ENCODE measurements around the gene PCSK7.

The PCSK7 gene

GRCh38 chr11:117175104-117175503 lies 56.8 kb downstream of the PCSK7 start:
- TF ChIP-seq CTCF (IDR thresholded peaks at IDR 0.05; ENCODE audit: insufficient read depth, low read depth, low read length, missing control alignments): no peak
- no peak for DNase-seq (ENCODE audit: low read depth)
- no peak overlapping the region for H3K4me3 ChIP-seq (ENCODE audit: low read depth, low read length)

GRCh38 chr11:117172724-117173421 lies 59.0 kb downstream of the PCSK7 start:
- no peak overlapping the region for H3K4me3 ChIP-seq (ENCODE audit: low read depth, low read length)
- no peak for TF ChIP-seq CTCF (IDR thresholded peaks at IDR 0.05; ENCODE audit: insufficient read depth, low read depth, low read length, missing control alignments)
- DNase-seq (ENCODE audit: low read depth): no peak

- DNase-seq (ENCODE audit: low read depth): no peak
- no peak for TF ChIP-seq CTCF (IDR thresholded peaks at IDR 0.05; ENCODE audit: insufficient read depth, low read depth, low read length, missing control alignments)
- H3K4me3 ChIP-seq (ENCODE audit: low read depth, low read length): no peak overlapping the region
Measured at GRCh38 chr11:117171404-117172061, 60.3 kb downstream of the PCSK7 start.

- no peak for TF ChIP-seq CTCF (IDR thresholded peaks at IDR 0.05; ENCODE audit: insufficient read depth, low read depth, low read length, missing control alignments)
- no peak overlapping the region for H3K4me3 ChIP-seq (ENCODE audit: low read depth, low read length)
- DNase-seq (ENCODE audit: low read depth): no peak
Measured at GRCh38 chr11:117171007-117171403, 60.9 kb downstream of the PCSK7 start.

GRCh38 chr11:117170210-117170609 lies 61.7 kb downstream of the PCSK7 start:
- TF ChIP-seq CTCF (IDR thresholded peaks at IDR 0.05; ENCODE audit: insufficient read depth, low read depth, low read length, missing control alignments): no peak
- no peak overlapping the region for H3K4me3 ChIP-seq (ENCODE audit: low read depth, low read length)
- no peak for DNase-seq (ENCODE audit: low read depth)

GRCh38 chr11:117169736-117170135 lies 62.1 kb downstream of the PCSK7 start:
- H3K4me3 ChIP-seq (ENCODE audit: low read depth, low read length): no peak overlapping the region
- DNase-seq (ENCODE audit: low read depth): no peak
- no peak for TF ChIP-seq CTCF (IDR thresholded peaks at IDR 0.05; ENCODE audit: insufficient read depth, low read depth, low read length, missing control alignments)

Measured in GM12865 (cell line).